HL-60 (cell line): ENCODE measurements around the gene SOWAHA.

ENCODE experiments used
- DNase-seq, 2 experiments: peaks; one replicate each; pipeline ENCODE4 v3.0.0-alpha.2; 2010 to 2020; ENCODE audit warnings: low read depth in 1 of 2, low spot score in 1 of 2
- H3K27ac ChIP-seq: fragments of 250-450 bp; sonication (Bioruptor Pico); replicated peaks from 2 replicates; pipeline ENCODE4 v1.5.1; 2020; ENCODE audit warnings: mild to moderate bottlenecking, moderate library complexity
- H3K27me3 ChIP-seq: fragments of 250-450 bp; sonication (Bioruptor Pico); 2 replicates; pipeline ENCODE4 v1.5.1; 2021; ENCODE audit warnings: mild to moderate bottlenecking, moderate library complexity; ENCODE audit not compliant: insufficient read depth, poor library complexity, severe bottlenecking
- H3K4me3 ChIP-seq: replicated peaks from 2 replicates; pipeline ENCODE4 v1.5.1; 2011; ENCODE audit warnings: mild to moderate bottlenecking, control low read depth, low read length; ENCODE audit not compliant: insufficient read depth
- CTCF ChIP-seq: IDR thresholded peaks from one replicate; pipeline ENCODE4 v1.5.1; 2011; ENCODE audit warnings: low read length, control low read depth, inconsistent platforms; ENCODE audit not compliant: insufficient read depth
- GABPA ChIP-seq: IDR thresholded peaks from 2 replicates; pipeline ENCODE4 v1.6.1; 2012; ENCODE audit warnings: low read depth
- POLR2AphosphoS5 ChIP-seq: IDR thresholded peaks from 2 replicates; pipeline ENCODE4 v1.6.1; 2012; ENCODE audit warnings: low read depth
- REST ChIP-seq: IDR thresholded peaks from 2 replicates; pipeline ENCODE4 v1.6.1; 2012; ENCODE audit warnings: low read depth; ENCODE audit not compliant: insufficient replicate concordance
- SPI1 ChIP-seq: IDR thresholded peaks from 2 replicates; pipeline ENCODE4 v1.6.1; 2012; ENCODE audit warnings: low read depth, mild to moderate bottlenecking, borderline replicate concordance

Gene SOWAHA

DNA sequence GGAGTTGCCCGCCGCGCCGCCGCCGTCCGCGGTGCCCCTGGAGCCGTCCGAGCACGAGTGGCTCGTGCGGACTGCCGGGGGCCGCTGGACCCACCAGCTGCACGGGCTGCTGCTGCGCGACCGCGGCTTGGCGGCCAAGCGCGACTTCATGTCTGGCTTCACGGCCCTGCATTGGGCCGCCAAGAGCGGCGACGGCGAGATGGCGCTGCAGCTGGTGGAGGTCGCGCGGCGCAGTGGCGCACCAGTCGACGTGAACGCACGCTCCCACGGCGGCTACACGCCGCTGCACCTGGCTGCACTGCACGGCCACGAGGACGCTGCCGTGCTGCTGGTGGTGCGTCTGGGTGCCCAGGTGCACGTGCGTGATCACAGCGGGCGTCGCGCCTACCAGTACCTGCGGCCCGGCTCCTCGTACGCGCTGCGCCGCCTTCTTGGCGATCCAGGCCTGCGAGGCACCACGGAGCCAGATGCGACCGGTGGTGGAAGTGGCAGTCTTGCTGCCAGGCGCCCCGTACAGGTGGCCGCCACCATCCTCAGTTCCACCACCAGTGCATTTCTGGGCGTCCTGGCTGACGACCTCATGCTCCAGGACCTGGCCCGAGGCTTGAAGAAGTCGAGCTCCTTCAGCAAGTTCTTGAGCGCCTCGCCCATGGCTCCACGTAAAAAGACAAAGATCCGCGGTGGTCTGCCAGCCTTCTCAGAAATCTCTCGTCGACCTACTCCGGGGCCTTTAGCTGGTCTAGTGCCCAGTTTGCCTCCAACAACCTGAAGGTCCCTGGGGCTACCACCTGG lies 1.6 kb downstream of the SOWAHA start:
- no peak for DNase-seq
- Histone ChIP-seq H3K27me3 (peaks cover 2% of the 10 kb centered on the region), H3K4me3 (no peak overlapping the region), H3K27ac (no peak overlapping the region)
- TF ChIP-seq GABPA (no peak), CTCF (no peak), SPI1 (no peak), REST (no peak), POLR2AphosphoS5 (no peak)

DNA sequence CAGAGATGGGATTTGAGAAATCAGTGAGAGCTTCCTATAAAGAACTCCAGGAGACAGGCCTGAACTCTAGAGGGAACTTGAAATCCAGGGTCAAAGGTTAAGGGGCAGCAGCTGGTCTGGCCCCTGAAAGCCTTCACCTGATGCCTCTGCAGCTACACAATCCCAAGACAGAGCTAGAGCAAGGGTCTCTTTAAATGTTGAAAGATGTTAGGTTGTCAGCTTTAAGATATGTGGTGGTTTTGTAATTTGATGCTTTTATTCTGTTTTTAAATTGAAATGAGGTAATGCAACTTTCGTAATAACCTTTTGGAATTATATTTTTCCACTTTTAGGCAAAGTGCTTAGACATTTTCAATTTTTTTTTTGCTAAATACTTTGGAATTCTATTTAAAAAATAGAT lies 2.4 kb downstream of the SOWAHA start:
- TF ChIP-seq CTCF (no peak), REST (no peak), POLR2AphosphoS5 (no peak), SPI1 (no peak), GABPA (no peak)
- Histone ChIP-seq H3K4me3 (no peak overlapping the region), H3K27ac (no peak overlapping the region), H3K27me3 (peaks cover 2% of the 10 kb centered on the region)
- no peak for DNase-seq

DNA sequence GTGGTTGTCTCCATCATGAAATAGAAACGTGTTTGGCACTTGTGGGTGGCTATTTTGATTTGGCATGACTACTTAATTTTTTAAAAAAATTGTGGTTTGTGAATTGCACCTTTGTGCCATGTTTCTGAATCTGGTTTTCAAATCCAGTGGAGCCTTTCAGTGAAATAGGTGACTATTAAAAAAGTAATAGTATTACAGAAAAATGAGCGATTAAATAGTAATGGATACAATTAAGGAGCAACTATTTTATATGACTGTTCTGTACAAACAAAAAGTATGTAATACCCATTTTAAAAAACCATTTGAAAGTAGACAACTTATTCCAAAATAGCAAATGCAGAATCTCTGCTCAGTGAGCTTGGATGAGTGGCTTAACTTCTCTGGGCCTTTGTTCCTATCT lies 3.0 kb downstream of the SOWAHA start:
- Histone ChIP-seq H3K27ac (no peak overlapping the region), H3K27me3 (peaks cover 2% of the 10 kb centered on the region)

More for the DNA sequence above, 3.0 kb downstream of the SOWAHA start:
- no peak overlapping the region for H3K4me3 ChIP-seq
- no peak for DNase-seq
- TF ChIP-seq POLR2AphosphoS5 = no peak
- no peak for TF ChIP-seq REST
- no peak for TF ChIP-seq GABPA
- no peak for TF ChIP-seq CTCF
- no peak for TF ChIP-seq SPI1
